Measurements from ENCODE around the gene B4GAT1.
"Not testable (repeated sequence)": the region's sequence is repeated elsewhere in the genome, so short reads cannot be mapped to it uniquely, and the experiment has no call there.

B4GAT1 gene

DNA sequence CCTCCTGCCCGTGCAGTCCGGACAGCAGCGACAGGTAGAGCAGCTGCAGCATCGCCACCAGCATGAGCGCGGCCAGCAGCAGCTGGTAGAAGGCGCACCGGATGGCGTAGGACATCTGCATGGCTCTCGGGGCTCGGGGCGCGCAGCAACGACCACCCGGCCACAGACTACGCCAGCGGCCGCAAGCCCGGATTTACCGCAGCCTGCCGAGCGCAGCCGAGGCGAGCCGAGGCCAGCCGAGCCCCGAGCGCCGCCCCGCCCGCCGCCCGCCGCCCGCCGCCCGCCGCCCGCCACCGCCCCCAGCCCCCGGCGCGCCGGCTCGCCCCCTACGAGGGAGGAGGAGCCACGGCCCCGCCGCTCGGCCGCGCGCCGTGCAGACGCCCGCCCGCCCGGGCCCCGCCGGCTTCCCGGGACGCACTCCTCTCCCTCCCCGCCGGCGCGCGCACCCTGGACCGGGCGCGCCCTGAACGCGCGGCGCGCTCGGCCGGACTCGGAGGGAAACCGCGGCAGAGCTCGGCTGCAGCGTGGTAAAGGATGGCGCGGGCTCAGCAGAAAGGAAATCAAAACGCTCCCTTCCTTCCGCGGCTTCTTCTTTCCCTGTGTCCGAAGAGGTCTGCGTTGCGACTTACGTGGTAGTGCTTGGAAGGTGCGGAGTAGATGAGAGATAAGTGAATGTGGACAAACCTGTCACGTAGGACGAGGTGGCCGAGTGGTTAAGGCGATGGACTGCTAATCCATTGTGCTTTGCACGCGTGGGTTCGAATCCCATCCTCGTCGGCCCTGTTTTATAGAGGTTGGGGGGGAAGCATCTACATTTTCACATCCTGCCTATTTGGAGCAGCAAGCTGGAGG is at the start of gene B4GAT1:
Gene B4GAT1, minus strand, starts transcription at position 205 of the 852 bp plus-strand sequence. Its CDS starts 84 bp downstream, at position 121.
- DNase-seq: peak; percentile 87

DNA sequence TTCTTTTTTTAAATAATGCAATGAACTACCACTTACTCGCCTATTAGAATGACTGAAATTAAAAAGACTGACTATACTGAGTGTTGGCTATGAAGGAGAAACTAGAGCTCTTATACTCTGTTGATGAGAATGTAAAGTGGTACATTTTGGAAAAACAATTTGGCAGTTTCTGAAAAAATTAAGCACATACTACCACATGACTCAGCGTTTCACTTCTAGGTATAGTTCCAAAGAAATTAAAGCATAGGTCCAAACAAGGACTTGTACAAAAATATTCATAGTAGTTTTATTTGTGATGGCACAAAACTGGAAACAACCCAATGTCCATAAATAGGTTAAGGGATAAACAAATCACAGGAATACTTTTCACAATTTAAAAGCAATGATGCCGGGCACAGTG is 46.5 kb upstream of the B4GAT1 start:
- DNase-seq: no peak

DNA sequence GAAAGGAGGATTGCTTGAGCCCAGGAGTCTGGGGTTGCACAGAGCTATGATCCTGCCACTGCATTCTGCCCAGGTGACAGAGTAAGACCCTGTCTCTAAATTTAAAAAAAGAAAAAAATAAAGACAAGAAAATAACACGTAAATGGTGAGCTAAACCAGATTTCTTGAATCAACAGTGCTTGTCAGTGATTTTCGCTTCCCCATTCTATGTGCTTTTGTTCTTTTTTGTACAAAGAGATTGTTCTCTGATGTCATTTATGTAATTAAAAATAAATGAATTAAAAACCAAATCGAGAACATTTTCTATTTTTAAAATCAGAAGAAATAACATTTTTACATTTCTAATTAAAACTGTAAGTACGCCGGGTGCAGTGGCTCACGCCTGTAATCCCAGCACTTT is 43.9 kb upstream of the B4GAT1 start:
- DNase-seq: no peak

DNA sequence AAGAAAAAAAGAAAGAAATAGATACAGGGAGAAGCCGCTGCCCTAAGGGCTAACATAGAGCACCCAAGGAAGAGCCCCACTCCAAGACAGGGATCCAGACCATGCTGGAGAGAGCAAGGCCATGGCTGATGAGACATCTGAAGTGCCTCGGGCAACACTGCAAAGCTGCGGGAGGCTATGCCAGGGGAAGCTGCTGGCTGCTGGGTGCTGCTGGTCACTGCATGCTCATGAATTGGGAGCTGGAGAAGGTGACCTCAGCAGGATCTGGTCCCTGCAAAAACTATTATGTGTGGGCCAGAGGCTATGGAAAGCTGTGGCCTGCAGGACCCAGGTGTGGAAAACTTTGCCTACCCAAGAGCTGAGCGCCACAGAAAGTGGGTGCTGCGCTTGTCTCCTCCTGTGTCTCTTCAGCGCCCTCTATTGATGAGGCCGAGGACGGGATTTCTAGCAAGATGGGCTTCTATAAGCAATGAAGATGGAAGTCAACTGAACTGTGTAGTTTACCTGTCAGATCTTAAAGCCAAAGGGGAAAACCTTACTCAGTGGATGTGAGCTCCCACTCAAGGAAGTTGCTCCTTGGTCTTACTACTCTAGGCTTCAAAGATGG is 41.5 kb upstream of the B4GAT1 start:
- DNase-seq: peak; percentile 80

DNA sequence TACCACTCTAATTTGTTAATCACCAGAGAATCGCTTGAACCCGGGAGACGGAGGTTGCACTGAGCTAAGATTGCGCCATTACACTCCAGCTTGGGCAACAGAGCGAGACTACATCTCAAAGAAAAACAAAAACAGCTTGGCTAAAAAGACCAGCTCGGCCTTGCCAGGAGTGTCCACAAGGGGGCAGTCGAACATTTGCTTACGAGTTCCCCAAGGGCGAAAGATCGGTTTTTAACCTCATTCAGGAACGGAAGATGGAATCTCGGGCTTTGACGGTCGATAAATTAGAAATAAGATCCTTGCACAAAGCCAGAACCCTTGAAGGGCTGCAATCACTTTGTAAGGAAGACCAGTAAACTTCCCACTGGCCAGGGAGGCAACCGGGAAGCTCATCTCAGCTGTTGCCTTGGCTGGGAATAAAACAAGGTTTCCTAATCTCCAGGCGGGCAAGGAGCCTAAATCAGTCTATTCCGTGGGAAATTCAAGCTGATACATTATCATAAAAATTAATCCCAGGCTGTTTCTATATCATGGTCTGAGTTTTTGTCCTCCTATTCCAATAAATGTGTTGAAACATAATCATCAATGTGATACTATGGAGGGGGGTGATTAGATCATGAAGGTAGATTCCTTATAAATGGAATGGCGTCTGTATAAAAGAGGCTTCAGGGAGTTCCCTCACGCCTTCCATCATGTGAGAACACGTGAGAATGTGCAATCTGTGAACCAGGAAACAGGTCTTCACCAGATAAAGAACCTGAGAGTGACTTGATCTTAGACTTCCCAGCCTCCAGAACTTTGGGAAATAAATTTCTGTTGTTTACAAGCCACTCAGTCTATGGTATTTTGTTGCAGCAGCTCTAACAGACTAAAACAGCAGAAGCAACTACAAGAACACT is 39.0 kb upstream of the B4GAT1 start:
- DNase-seq: peak; percentile 74

DNA sequence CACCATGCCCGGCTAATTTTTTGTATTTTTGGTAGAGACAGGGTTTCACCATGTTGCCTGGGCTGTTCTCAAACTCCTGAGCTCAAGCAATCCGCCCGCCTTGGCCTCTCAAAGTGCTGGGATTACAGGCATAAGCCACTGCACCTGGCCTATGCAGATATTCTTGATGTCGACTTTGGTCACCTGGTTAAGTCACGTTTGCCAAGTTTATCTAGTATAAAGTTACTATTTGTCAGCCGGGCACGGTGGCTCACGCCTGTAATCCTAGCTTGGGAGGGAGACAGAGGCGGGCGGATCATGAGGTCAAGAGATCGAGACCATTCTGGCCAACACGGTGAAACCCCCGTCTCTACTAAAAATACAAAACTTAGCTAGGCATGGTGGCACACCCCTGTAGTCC is 36.9 kb upstream of the B4GAT1 start:
- not testable (repeated sequence) for DNase-seq

DNA sequence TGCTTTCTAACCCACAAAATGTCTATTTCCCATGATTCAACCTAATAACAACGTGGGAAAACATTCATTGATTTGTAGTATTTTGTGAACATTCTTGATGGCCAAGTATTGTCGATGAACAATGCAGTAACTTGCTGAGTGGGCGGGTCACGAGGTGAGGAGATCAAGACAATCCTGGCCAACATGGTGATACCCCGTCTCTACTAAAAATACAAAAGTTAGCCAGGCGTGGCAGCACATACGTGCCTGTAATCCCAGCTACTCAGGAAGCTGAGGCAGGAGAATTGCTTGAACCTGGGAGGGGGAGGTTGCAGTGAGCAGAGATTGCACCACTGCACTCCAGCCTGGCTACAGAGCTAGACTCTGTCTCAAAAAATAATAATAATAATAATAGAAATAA is 32.8 kb upstream of the B4GAT1 start:
- not testable (repeated sequence) for DNase-seq

DNA sequence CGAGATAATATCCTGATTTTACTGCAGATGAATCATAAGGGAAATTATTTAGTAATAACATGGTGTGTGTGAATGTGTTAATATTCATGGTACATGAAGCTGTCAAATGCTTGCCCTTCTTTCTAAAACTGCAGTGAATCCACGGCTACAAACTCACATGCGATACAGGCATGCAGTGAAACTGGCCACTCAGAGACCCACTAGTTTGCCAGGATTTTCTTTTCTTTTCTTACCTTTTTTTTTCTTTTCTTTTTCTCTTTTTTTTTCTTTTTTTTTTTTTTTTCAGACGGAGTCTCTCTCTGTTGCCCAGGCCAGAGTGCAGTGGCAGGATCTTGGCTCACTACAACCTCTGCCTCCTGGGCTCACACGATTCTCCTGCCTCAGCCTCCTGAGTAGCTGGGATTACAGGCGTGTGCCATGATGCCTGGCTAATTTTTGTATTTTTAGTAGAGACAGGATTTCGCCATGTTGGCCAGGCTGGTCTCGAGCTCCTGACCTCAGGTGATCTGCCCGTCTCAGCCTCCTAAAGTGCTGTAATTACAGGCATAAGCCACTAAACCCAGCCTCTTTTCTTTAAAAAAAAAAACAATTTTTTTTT is 26.4 kb upstream of the B4GAT1 start:
- not testable (repeated sequence) for DNase-seq

DNA sequence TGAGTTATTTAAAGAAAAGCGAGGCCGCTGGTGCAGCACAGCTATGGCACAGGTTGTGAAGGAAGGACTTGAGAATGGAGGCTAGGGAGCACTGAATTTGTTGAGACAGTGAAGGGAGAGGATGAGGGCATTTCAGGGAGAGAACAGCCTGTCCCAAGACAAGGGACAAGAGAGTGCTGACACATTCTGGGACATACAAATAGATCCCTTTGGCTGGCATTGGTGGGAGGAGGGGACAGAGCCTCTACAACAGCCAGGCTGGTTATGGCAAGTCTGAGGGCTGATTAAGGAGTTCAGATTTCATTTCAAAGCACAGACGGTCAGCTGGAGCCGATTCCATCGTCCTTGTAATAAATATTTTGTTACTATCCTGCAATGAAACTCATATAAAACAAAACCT is 25.8 kb upstream of the B4GAT1 start:
- no peak for DNase-seq

DNA sequence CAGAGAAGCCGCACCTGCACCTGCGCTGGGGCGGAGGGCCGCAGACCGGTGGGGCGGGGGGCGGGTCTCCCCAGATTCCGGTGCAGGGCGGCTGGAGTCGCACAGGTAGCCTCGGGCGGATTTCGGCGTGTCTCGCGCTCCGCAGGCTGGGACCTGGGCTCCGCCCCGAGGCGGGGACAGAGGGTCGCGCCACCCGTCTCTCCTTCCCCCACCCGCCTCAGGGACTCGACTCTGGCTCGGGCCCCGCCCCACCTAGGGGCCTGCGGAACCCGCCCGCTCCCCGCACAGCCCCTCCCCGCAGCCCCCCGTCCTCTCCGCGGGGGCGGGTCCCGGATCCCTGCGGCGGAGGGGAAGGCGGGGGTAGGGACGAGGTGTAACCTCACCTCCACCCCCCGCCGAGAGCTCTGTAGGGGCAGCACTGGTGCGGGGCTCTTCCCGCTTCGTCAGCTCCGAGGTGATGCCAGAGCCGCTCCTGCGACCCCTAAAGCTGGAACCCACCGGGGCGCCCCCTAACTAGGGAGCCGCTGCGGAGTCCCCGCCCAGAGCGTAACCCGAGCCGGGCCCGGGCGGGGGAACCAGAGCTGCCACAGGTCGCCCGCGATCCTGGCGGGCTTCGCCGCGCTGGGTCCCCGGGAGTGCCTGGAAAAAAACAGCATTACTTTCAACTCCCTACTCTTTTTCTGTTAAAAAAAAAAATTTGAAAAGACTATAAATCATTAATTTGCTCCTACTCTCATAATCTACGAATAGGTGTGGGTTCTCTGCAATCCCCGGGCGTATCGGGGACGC is 24.4 kb upstream of the B4GAT1 start, which contains the start of gene SLC29A2:
Gene SLC29A2, minus strand, starts transcription at position 134 of the 789 bp plus-strand sequence. CDS start 169 bp downstream, outside the sequence.
- DNase-seq: peak; percentile 98

DNA sequence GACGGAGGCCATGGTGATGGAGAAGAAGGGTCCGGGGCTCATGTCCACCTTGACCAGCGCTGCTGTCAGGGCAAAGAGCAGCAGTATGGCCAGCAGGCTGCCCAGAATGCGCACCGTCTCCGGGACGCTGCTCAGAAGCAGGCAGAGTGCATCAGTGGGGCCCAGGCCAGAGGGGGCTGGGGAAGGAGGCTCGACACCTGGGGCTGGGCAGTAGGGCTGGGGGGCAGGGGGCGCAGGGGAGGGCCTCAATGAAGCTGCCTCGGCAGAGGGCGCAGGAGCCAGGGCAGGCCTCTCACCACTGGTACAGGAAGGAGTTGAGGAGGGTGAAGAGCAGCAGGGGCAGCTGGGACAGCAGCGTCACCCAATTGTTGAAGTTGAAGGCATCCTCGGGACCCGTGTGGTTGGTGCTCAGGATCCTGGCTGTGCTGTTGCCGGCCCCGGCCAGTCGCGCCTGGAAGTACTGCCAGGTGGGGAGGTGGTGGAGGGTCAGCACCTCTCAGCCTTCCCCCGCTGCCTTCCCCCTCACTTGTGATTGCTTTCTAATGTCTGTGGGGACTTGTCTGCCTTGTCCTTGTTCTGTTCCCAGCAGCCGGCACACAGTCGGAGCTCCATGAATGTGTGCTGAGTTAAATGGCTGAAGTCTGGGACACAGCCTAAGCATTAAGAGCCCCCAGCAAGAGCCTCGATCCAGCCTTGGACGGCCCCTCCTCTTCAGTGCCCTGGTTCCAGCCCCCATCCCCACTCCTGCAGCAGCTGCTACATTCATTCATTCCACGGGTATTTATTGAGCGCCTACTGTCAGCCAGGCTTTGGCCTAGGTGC is 21.9 kb upstream of the B4GAT1 start:
- no peak for DNase-seq

DNA sequence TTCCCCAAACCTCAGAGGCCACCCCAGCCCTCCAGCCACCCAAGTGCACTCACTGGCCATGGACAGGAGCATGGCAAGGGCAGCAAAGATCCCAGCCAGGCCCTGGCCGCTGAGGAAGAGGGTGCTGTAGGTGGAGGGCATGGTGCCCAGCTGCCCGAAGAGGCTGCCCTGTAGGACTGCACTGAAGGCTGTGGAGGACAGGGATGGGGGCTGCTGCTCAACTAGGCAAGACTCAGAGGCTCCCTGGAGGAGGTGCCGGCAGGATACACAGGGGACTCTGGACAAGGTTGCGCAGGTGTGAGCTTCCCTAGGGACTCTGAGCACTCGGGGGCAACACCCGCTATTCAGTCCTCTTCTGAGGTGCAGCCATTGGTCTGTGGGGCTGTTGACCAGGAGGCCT is 21.1 kb upstream of the B4GAT1 start:
- no peak for DNase-seq

DNA sequence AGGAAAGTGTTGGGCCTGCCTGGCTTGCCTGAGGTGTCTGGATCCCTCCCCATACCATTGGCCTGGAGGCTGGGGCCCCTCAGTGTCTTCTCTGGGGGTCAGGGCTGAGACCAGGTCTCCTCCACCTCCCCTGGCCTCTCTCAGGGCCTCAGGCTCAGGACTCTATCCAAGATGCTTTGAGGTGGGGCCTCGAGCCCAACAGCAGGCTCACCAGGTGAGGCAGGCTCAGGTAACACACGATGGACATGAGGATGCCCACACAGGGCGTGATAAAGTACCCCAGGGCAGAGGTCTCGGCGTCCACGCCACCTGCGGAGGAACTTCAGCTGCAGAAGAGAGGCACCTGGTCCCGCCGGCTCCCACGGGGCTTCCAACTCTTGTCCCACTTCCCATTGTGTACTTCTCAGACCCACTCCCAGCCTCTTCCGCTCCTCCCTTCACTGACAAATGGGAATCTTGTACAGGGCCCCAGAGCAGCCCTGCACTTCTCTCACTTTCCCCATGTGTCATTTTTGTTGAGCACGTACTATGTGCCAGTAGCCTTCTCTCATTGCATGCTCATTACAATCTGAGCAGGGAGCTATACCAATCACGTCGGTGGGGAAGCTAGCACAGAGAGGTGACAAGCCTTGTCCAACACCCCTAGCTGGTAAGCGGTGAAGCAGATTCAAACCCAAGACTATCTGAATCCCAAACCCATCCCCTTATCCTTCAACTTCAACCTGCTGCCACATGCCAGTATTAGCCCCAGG is 20.3 kb upstream of the B4GAT1 start:
- no peak for DNase-seq

DNA sequence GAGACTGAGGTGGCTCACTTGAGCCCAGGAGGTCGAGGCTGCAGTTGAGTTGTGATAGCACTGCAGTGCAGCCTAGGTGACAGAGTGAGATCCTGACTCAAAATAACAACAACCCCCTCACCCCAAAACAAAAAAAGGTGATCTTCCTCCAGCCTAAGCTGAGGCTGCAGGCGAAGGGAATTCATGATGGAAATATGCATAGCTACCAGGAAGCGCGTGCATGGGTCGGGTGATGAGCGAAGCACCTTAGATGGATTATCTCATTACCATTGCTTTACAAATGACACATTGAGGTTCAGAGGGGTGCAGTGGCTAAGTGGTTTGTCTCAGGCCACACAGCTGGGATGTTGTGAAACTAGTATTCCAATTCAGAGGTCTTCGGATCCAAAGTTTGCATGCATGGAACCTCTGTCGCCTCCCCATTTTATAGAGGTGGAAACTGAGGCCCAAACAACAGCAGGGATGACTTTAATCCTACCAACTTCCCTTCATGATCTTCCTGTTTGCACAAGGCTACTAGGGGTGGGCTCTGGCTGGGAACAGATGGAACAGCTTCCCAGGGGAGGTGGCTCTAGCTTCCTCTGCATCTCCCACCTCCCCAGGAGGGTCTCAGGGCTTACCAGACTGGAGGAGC is 19.5 kb upstream of the B4GAT1 start:
- DNase-seq: no peak

DNA sequence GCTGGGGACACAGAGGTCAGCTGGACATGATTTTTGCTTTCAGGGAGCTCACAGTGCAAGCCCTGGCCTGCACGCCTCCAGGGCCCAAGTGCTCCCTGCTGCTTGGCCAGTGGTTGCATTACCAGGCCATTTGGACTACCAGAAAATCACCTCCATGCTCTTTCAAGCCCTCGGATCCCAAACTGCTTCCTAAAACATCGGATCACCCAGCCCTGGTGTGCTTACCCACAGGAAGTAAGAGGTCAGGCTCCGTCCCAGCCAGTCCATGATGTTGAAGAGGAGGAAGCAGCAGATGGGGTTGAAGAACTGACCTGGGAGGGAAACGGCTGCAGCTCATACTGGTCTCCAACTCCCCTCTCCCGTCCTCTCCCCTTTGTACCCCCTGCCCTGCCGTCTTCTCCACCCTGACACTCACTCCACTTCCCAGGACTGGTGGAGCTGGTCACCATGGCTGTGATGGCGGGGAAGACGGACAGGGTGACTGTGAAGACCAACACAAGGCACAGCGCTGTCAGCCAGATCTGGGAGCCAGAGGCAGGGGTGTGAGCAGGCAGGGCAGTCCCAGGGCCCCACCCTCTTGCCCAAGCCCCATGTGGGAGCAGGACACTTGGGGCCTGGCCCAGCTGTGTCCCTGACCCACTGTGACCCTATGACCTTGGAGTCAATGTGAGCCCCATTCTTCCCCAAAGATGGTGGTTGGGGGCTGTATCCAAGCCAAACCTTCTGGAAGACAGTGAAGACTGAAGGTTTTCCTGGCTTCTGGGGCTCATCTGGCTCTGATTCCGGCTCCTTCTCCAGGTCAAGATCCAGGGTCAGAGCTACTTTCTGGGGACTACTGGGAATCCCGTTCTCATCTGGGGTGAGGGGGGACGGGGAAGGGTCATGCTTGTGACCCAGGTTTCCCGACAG is 18.5 kb upstream of the B4GAT1 start:
- no peak for DNase-seq

DNA sequence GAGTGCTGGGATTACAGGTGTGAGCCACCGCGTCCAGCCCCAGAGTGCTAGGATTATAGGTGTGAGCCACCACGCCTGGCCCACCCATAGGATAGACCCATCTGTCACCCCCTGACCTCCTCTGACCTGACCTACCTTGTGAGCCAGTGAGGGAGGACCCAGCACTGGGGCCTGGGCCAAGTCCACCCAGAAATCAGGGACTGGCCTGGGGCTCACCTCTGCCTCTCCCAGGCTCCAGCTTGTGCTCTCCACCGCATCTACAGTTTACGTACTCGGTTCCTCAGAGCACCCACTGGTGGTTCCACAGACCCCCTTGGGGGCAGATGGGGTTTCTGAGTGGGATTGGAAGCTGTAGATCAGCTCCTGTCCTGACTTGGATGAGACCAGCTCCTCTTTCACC is 17.7 kb upstream of the B4GAT1 start:
- no peak for DNase-seq

DNA sequence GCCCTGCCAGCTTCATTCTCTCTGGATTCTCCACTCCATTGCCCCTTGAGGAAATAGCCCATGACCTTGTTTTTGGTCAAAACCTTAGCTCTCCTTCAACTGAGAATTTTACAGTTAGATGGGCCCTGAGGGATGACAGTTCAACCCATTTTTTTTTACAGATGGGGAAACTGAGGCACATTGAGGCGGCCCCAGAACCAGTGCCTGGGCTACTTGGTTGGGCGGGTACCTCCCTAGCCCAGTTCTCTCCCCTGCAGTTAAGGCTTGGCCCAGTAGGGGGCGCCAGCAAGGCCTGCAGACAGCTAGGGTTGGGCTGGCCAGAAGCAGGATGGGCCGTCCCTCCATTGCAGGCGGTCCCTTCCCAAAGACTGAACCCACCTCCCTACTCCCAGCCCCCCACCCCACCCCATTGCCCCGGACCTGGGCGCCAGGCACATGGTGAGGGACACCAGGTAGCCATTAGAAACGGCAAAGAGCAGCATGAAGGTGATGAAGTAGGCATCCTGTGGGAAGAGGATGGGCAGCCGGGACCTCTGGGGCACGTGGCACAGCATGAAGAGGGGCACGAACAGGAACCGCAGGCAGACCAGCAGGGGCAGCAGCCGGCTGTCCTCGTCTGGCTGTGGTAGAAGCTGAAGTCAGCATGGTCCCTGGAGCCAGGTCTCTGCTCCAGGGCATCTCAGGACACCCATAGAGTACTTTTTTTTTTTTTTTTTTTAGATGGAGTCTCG is 16.5 kb upstream of the B4GAT1 start:
- peak; percentile 32 for DNase-seq

DNA sequence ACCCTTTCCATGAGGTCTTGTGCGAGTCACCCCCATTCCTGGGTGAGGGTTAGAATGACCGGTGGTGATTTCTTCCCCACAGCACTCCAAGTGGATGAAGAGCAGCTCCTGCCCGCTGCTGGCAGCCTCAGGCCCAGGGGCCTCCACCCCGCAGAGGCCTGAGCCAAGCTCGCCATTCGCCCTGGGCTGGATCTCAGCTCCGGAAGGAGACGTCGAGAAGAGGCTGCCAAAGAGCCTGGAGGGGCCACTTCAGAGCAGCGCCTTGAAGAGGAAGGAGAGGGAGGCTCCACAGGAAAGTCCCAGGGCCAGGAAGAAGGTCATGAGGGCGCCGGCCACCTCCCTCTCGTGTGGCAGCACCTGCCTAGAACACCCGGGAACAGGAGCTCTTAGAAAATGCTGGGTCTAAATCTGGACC is 15.8 kb upstream of the B4GAT1 start:
- DNase-seq: no peak
